Activated CD4-positive, alpha-beta T cell treated with anti-CD3 and anti-CD28 coated beads, Interleukin-10, Interleukin-2, amounts not matched to agents 100 ng/mL and 50 ng/mL, durations not matched to agents 16 hours and 8 hours (primary cell): ENCODE data around the gene KRTAP1-3.
"Not testable (repeated sequence)": the region's sequence is repeated elsewhere in the genome, so short reads cannot be mapped to it uniquely, and the experiment has no call there.

ENCODE experiments used
- DNase-seq: peaks from one replicate; pipeline ENCODE4 v3.0.0-alpha.2; 2020

The KRTAP1-3 gene

GRCh38 chr17:41009301-41009760 lies 25.3 kb downstream of the KRTAP1-3 start:
- no peak for DNase-seq

DNA sequence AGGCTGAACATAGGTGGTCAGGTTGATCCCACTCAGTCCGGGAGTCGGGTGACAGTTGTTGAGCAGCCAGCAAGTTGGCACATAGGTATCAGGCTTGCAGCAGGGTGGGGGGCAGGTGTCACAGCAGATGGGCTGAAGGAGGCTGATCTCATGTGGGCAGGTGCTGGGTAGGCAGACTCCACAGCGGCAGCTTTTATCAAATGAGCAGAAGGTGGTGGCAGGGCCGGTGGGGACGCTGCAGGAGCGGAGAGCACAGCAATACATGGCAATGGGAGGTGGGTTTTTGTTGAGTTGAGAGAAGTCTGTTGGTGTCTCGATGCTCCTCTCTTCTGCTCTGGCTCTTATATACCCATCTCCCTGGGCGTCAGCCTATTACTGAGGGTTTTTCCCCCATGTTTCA lies 25.9 kb downstream of the KRTAP1-3 start, which contains the start of gene KRTAP3-1:
Gene KRTAP3-1, minus strand, starts transcription at position 318 of the 400 bp plus-strand sequence. Its CDS starts 54 bp downstream, at position 264.
- DNase-seq: no peak

DNA sequence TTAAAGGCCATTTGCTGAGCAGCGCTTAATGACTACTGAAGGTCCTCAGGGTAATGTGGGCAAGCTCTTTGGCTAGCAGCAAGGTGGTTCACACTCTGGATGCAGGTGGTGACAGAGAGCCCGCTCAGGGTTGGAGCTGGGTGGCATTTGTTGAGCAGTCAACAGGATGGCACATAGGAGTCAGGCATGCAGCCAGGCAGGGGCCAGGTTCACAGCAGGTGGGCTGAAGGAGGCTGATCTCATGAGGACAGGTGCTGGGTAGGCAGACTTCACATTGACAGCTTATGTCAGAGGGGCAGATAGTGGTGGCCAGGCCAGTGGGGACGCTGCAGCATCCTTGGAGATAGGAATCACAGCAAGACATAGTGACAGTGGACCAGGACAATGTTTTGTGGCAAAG lies 30.3 kb downstream of the KRTAP1-3 start:
- DNase-seq: no peak

DNA sequence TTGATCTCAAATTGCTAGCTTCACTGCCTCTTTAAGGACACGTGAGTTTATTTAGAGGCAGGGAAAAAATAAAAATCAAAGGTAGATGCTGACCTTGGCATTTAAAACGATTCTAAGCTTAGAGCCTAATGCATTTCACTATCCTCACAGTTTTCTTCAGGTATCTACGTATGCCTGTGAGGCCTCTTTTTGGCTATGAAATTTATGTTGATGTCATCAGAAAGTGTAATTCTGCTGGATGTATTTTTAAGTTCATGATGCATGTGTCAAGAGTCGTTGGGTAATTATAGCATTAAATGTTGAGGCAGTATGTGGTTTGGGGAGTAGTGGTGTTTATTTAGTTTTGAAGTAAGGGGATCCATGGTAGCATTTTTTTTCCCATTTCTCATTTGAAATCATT lies 30.7 kb downstream of the KRTAP1-3 start:
- DNase-seq: no peak

- DNase-seq: no peak
These were observed 31.9 kb downstream of the KRTAP1-3 start for GRCh38 chr17:41002814-41003213.

GRCh38 chr17:41001795-41002194 lies 32.9 kb downstream of the KRTAP1-3 start:
- no peak for DNase-seq

- not testable (repeated sequence) for DNase-seq
These were observed 35.1 kb downstream of the KRTAP1-3 start, which contains the start of gene KRTAP3-2 for GRCh38 chr17:40999563-40999962. Gene KRTAP3-2 (minus strand): TSS chr17:40999906. CDS start chr17:40999853, 53 bp downstream.

GRCh38 chr17:40997361-40997760 lies 37.3 kb downstream of the KRTAP1-3 start:
- no peak for DNase-seq

GRCh38 chr17:40996829-40997228 lies 37.8 kb downstream of the KRTAP1-3 start:
- DNase-seq: no peak

DNA sequence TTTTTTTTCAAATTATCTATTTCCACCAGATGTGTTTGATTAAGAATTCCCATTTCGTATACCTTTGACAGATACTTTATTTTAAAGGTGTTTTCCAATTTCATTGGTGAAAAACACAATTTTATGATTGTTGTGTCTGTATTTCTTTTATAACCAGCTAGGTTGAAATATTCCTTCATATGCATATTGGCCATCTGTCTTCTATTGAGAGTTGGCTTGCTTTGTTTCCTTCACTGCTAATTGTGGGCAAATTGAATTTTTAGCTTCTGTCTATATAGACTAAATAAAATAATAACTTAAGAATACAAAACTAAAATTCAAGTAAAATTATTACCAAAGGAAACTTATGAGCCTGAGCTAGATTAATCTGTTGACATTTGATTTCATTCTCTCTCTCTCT lies 39.6 kb downstream of the KRTAP1-3 start:
- no peak for DNase-seq

DNA sequence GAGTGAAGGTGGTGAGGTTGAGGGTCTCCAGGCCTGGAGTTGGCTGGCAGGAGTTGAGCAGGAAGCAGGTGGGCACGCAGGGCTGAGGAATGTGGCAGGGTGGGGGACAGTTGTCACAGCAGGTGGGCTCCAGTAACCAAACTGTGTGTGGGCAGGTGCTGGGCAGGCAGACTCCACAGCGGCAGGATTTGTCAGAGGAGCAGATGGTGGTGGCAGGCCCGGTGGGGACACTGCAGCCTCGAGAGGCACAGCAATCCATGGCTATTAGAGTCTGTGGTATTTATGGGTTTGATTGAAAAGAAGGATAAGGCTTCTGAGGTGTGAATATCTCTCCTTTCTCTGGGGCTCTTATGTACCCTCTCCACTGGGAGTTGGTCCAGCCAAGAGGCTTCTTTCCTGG lies 40.8 kb downstream of the KRTAP1-3 start, which contains the start of gene KRTAP3-3:
Gene KRTAP3-3, minus strand, starts transcription at position 326 of the 400 bp plus-strand sequence. Its CDS starts 67 bp downstream, at position 259.
- DNase-seq: no peak

DNA sequence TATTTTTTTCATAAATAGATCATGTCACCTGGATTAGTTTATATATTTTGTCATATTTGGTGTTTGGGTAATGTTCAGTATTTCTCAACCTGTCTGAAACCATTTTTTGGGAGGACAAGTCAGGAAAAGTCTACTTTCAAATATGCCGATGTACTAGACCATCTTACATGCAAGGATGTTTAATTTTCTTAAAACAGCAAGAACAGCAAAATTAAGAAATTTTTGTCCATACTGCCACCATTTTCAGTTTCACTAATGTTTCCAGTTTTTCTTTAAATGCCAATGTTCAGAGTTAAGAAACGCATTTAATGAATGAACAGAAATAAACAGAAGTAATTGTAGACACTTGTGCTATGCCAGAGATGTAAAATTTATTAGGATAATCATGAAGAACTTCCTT lies 41.6 kb downstream of the KRTAP1-3 start:
- no peak for DNase-seq

DNA sequence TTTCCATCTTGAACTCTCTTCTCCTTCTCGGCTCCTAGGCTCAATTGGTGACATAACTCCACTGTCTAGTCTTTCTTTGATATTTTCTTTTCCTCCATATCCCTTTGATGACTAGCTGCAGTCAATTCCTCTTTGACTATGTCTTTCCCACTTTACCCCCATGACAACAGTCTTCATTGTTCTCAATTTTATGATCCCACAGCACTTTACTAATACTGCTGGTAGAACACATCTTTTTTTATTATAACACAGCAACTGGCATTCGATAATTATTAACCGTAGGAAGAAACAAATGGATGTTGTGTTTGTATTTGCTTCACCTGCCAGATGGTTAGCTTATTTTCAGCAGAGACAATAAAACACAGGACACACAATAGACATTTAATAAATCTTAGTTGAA lies 42.0 kb downstream of the KRTAP1-3 start:
- no peak for DNase-seq

GRCh38 chr17:40986920-40987319 lies 47.8 kb downstream of the KRTAP1-3 start:
- DNase-seq: no peak

GRCh38 chr17:40984226-40984625 lies 50.4 kb downstream of the KRTAP1-3 start, which contains the start of gene KRT40:
Gene KRT40 (minus strand): TSS chr17:40984326. CDS start chr17:40984273, 53 bp downstream.
- no peak for DNase-seq
